ENCODE results near the gene SRR. TPM values are rescaled to one million over a fixed set of nuclear protein-coding genes. Genes with fewer than 3 reads are reported as not detected.

The SRR gene
- total and polyA plus RNA-seq, 2 donors (not counting 3 experiments of a cell fraction or from before 2014, with no cell fraction given), result 13.7 to 20.1 TPM

DNA sequence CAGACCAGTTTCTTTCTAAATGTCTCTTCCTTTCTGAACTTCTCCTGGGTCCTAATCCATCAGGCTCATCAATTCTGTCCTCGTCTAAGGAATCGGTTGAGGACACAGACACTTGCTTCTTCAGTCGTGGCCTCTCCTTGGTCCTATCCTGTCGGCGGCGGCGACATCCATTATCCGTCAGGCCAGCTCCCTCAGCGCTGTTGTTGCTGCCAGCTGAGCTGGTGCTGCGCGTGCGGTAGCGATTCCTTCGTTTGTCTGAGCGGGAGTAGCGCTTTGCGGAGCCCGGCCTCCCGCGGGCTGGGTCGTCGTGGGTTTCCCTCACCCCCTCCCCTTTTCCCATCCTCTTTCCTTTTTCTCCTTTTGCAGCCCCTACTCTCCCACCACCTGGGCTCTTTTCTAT lies 4.0 kb upstream of the SRR start:
- peaks cover 40% of the 10 kb centered on the region for H3K79me2 ChIP-seq (ENCODE audit: control insufficient read depth, insufficient read depth, low read length)

More for the DNA sequence above, 4.0 kb upstream of the SRR start:
- POLR2A ChIA-PET, result no interaction called here
- no peak overlapping the region for H3K9ac ChIP-seq (replicated peaks; ENCODE audit: extremely low read depth, insufficient read depth, low read length)
- DNase-seq (ENCODE audit: low read depth, low spot score) (no peak), FAIRE-seq (no peak)
- no peaks in the 10 kb centered on the region for H4K20me1 ChIP-seq (replicated peaks; ENCODE audit: control insufficient read depth, extremely low read depth, insufficient read depth, low read length)
- H3K9me1 ChIP-seq (replicated peaks; ENCODE audit: control insufficient read depth, extremely low read depth, insufficient read depth, low read length), result no peaks in the 10 kb centered on the region
- no peak overlapping the region for H3K4me2 ChIP-seq (ENCODE audit: insufficient read depth, low read length)
- intact Hi-C loops (cut with micrococcal nuclease) (no loop called here), dilution Hi-C loops (cut with MboI; ENCODE audit: extremely low pct_ligation_motif_present, low sequenced_read_pairs) (no loop called here)
- H3K4me3 ChIP-seq (replicated peaks in 1 of 3; ENCODE audit: insufficient read depth in 1 of 3, low read depth in 1 of 3, low read length in 3 of 3), result no peak overlapping the region
- CTCF ChIA-PET, result no interaction called here
- TF ChIP-seq POLR2A (IDR thresholded peaks at IDR 0.05; ENCODE audit: low read depth, low read length) (no peak), FOS (IDR thresholded peaks at IDR 0.05; ENCODE audit: borderline replicate concordance, insufficient read depth, low read length) (no peak), MYC (IDR thresholded peaks at IDR 0.05; ENCODE audit: low read depth, low read length) (no peak), EZH2 (IDR thresholded peaks at IDR 0.05; ENCODE audit: borderline replicate concordance, low read depth, low read length, severe bottlenecking) (no peak), GATA2 (IDR thresholded peaks at IDR 0.05; ENCODE audit: insufficient read depth, insufficient read length, low read depth, low read length) (no peak), JUN (IDR thresholded peaks at IDR 0.05; ENCODE audit: borderline replicate concordance, insufficient read depth, insufficient read length, low read depth) (no peak), POLR2AphosphoS5 (IDR thresholded peaks at IDR 0.05; ENCODE audit: insufficient read depth, low read depth, low read length) (no peak)
- TF ChIP-seq, protein P1, sequence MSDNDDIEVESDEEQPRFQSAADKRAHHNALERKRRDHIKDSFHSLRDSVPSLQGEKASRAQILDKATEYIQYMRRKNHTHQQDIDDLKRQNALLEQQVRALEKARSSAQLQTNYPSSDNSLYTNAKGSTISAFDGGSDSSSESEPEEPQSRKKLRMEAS (IDR thresholded peaks at IDR 0.05; ENCODE audit: insufficient read depth, insufficient read length), result no peak
- TF ChIP-seq, protein P2, sequence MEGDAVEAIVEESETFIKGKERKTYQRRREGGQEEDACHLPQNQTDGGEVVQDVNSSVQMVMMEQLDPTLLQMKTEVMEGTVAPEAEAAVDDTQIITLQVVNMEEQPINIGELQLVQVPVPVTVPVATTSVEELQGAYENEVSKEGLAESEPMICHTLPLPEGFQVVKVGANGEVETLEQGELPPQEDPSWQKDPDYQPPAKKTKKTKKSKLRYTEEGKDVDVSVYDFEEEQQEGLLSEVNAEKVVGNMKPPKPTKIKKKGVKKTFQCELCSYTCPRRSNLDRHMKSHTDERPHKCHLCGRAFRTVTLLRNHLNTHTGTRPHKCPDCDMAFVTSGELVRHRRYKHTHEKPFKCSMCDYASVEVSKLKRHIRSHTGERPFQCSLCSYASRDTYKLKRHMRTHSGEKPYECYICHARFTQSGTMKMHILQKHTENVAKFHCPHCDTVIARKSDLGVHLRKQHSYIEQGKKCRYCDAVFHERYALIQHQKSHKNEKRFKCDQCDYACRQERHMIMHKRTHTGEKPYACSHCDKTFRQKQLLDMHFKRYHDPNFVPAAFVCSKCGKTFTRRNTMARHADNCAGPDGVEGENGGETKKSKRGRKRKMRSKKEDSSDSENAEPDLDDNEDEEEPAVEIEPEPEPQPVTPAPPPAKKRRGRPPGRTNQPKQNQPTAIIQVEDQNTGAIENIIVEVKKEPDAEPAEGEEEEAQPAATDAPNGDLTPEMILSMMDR (IDR thresholded peaks at IDR 0.05; ENCODE audit: extremely low read depth in 1 of 2, insufficient read depth in 1 of 2, low read depth in 1 of 2, low read length in 2 of 2), result no peak
- H2AFZ ChIP-seq (ENCODE audit: low read depth, low read length), result no peak overlapping the region
- H3K4me1 ChIP-seq (ENCODE audit: control insufficient read depth, extremely low read depth, insufficient read depth, low read length), result peaks cover 7% of the 10 kb centered on the region
- H3K27me3 ChIP-seq (ENCODE audit: control insufficient read depth in 2 of 2, insufficient read depth in 2 of 2, low read length in 2 of 2), result no peaks in the 10 kb centered on the region
- peaks cover 5 to 16% of the 10 kb centered on the region in 2 experiments for H3K36me3 ChIP-seq (ENCODE audit: control insufficient read depth in 2 of 2, extremely low read depth in 1 of 2, insufficient read depth in 2 of 2, low read length in 2 of 2)
- no peaks in the 10 kb centered on the region for H3K9me3 ChIP-seq (replicated peaks; ENCODE audit: control insufficient read depth, insufficient read depth, low read length)
- BruUV-seq (replicated peaks), result no TSS peak
- H3K27ac ChIP-seq (ENCODE audit: insufficient read depth, low read depth, low read length), result no peak overlapping the region

Data from endothelial cell of umbilical vein (primary cell).